Omental fat pad (tissue), 4 donors: ENCODE measurements around the gene DLGAP4. TPM values are rescaled to one million over a fixed set of nuclear protein-coding genes. Genes with fewer than 3 reads are reported as not detected.

ENCODE experiments used
- ATAC-seq: fragments of 150-250 bp; one replicate; pipeline ENCODE4 v1.9.1; 2016; ENCODE audit warnings: mild to moderate bottlenecking, moderate library complexity; ENCODE audit not compliant: low FRiP score
- DNase-seq: peaks from one replicate; pipeline ENCODE4 v3.0.0-alpha.2; 2019; ENCODE audit warnings: low spot score
- total RNA-seq, 4 donors: library from RNA; depleted of rRNA; stranded (reverse); fragments of >200 nt; gene quantifications; one replicate each; pipeline ENCODE4 v1.1.0, GENCODE V29; 2016
- TF ChIP-seq, protein P1 (sequence below), 3 donors: fragments of 450-650 bp; IDR thresholded peaks; one replicate each; pipeline ENCODE4 v1.5.1; 2016 to 2017; ENCODE audit warnings: antibody characterized with exemption in 3 of 3, mild to moderate bottlenecking in 3 of 3, moderate library complexity in 2 of 3

The DLGAP4 gene
- total RNA-seq, 4 donors from 2014 or later = 26.0 to 42.6 (median 30.7) TPM

DNA sequence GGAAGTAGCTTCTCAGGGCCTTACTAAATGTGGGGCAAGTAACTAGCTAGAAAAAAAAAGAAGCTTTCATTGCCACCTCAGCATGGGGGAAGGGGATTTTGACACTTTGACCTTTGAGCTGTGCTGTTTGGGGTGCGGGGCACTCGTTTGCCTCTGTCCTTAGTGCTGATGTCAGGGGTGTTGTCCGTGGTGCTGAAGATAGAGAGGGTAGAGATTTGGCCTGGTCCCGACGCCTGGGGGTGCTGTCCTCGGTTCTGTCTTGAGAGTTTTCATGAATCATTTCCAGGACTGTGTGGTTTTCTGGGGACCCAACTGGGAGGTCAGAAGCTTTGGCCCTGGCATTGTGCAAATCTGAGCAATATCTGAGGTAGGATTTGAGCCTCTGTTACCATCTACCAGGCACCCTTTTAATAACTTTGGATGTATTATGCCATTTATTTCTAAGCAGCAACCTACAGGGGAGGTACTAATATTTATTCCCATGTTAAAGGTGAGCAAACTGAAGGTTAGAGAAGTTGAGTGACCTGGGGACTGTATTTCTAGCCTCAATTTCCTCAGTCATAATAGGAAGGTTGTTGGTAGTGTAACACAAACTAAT lies 78.0 kb downstream of the DLGAP4 start:
- TF ChIP-seq, protein P1, sequence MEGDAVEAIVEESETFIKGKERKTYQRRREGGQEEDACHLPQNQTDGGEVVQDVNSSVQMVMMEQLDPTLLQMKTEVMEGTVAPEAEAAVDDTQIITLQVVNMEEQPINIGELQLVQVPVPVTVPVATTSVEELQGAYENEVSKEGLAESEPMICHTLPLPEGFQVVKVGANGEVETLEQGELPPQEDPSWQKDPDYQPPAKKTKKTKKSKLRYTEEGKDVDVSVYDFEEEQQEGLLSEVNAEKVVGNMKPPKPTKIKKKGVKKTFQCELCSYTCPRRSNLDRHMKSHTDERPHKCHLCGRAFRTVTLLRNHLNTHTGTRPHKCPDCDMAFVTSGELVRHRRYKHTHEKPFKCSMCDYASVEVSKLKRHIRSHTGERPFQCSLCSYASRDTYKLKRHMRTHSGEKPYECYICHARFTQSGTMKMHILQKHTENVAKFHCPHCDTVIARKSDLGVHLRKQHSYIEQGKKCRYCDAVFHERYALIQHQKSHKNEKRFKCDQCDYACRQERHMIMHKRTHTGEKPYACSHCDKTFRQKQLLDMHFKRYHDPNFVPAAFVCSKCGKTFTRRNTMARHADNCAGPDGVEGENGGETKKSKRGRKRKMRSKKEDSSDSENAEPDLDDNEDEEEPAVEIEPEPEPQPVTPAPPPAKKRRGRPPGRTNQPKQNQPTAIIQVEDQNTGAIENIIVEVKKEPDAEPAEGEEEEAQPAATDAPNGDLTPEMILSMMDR (IDR thresholded peaks at IDR 0.05) = no peak
- DNase-seq = no peak
- no peak for ATAC-seq

DNA sequence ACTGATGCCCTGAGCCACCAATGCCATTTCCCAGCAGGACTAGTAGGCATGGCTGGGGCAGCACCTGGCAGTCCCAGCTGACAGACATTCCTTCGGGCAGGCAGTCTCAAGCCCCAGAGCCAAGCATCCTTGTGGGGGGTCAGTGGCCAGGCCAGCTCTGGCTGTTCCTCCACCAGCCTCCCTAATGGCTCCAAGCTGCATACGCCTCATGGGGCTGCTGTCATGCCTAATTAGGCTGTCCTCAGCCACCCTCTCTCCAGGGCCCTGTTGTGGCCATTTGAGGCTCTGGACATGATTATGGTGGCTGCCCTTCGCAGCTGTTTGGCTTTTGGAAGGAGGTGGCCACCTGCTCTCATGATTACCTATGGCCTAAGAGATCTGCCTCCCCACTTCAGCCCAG lies 79.4 kb downstream of the DLGAP4 start:
- ATAC-seq (no peak), DNase-seq (no peak)
- TF ChIP-seq, protein P1 (IDR thresholded peaks at IDR 0.05) = no peak

DNA sequence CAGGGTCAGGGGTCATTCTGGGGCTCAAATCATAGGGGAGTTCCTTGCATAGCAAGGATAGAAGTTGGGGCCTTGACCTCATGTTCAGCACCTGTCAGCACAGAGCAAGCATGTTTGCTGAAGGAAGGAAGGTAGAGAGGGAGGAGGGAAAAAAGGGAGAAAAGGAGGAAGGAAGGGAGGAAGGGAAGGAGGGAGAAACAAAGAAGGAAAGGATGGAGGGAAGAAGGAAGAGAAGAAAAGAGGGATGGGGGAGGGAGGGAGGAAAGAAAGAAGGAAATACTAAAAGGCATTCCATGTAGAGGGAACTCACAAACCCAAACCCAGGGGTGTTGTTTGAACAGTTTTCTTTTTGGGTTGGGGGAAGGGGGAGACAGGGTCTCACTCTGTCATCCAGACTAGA lies 80.1 kb downstream of the DLGAP4 start:
- DNase-seq (no peak), ATAC-seq (no peak)
- TF ChIP-seq, protein P1 (IDR thresholded peaks at IDR 0.05) = no peak

DNA sequence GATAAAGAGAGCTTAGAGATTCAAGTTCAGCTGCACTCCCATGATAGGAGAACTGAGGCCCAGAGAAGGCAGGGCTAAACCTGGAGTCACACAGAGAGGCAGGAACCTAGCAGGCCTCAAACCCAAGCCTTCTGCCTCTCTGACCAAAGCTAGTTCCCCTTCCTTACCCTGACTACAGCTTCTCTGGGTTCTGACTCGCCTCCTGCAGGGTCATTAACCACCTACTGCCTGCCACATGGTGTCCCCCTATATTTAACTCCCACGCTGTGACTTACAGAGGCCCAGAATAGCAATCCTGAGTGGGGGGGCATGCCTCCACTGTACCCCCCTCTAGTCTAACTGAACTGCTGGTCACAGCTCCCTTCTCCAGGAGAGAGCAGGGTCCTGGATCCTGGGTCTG lies 84.1 kb downstream of the DLGAP4 start:
- no peak for DNase-seq
- TF ChIP-seq, protein P1 (IDR thresholded peaks at IDR 0.05) = no peak
- no peak for ATAC-seq

DNA sequence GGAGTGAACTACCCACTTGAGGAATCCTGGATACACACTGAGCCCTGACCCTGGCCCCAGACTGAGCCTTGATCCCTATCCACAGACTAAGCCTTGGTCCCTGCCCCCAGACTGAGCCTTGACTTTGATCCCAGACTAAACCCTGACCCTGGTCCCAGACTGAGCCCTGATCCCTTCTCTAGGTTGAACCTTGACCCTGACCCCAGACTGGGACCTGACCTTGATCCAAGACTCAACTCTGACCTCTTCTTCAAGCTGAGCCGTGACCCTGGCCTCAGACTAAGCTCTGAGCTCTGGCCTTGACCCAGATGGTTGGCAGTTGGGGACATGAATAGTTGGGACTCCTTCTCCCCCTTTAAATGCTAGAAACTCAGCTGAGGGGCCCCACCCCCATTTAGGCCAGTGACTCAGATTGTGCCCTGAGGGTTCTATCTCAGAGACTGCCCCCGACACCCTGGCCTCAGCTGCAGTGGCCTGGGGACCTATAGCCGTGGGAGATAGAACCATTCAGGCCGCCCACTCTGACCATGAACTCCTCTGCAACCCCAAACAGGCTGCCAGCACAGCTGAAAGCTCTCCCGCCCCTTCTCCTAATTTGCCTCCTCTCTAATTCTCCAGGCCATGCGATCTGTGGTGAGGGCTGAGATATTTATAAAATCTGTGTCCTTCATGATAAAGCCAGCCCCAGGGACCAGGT lies 84.7 kb downstream of the DLGAP4 start:
- no peak for ATAC-seq
- TF ChIP-seq, protein P1 (IDR thresholded peaks at IDR 0.05) = no peak
- no peak for DNase-seq

DNA sequence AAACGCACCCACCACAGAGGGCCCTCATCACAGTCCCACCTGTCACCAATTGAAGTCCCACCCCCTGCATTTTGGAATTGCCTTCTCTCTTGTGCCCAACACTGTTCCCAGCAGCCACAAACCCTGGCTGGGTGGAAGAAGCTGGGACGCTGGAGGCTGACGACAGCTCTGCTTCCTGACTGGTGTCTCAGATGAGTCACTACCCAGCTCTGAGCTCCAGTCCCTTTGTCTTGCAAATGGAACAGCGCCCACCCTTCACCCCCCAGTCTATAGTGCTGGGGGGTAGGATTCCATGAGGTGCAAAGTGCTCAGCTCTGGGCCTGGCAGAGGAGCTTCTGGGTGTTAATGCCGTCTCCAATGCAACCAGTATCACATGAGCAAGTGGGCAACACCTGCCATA lies 85.3 kb downstream of the DLGAP4 start:
- ATAC-seq = no peak
- TF ChIP-seq, protein P1 (IDR thresholded peaks at IDR 0.05) = no peak
- no peak for DNase-seq

DNA sequence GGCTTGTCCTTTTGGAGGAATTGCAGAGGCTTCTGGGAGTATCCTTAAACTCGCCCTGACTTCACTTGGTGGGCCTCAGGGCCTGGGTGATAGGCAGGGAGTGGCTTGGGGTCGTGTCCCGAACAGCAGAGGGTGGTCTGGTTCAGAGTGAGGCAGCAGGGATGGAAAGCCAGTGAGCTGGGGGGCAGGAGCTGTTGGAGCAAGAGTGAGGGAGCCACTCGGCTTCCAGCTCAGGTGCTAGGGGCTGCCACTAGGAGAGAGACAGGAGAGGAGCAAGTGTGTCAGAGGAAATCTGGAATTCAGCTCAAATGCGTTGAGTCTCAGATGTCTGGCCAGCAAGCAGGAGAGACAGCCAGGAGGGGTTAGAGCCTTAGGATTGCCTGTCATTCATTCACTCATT lies 85.8 kb downstream of the DLGAP4 start:
- TF ChIP-seq, protein P1 (IDR thresholded peaks at IDR 0.05) = no peak
- ATAC-seq (no peak), DNase-seq (no peak)
